Measurements from ENCODE around the gene TAF1B.

Gene TAF1B

GRCh38 chr2:9809448-9810088, 33.7 kb upstream of the TAF1B start:
- TF ChIP-seq CTCF (IDR thresholded peaks at IDR 0.05; ENCODE audit: low read depth, low read length) = no peak

DNA sequence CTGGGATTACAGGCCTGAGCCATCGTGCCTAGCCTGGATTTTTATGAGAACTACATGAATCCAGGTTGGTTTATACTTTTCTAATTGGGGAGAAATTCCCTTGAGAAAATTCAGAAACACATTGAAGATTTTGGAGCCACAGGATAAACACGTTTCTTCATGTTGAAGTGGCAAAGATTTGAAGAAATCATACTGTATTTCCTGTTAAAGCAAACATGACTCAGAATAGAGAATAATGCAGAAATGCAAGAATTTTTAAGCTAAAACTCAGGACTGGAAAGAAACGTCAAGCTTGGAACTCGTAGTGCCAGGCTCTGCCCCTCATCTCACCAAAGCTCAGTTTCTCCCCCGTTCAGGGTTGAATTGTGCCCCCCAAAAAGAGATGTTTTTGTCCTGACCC, 32.1 kb upstream of the TAF1B start:
- H3K4me3 ChIP-seq (ENCODE audit: low read depth, low read length) = no peak overlapping the region

More at GRCh38 chr2:9809448-9810088, 33.7 kb upstream of the TAF1B start:
- no peak overlapping the region for H3K4me3 ChIP-seq (ENCODE audit: low read depth, low read length)

DNA sequence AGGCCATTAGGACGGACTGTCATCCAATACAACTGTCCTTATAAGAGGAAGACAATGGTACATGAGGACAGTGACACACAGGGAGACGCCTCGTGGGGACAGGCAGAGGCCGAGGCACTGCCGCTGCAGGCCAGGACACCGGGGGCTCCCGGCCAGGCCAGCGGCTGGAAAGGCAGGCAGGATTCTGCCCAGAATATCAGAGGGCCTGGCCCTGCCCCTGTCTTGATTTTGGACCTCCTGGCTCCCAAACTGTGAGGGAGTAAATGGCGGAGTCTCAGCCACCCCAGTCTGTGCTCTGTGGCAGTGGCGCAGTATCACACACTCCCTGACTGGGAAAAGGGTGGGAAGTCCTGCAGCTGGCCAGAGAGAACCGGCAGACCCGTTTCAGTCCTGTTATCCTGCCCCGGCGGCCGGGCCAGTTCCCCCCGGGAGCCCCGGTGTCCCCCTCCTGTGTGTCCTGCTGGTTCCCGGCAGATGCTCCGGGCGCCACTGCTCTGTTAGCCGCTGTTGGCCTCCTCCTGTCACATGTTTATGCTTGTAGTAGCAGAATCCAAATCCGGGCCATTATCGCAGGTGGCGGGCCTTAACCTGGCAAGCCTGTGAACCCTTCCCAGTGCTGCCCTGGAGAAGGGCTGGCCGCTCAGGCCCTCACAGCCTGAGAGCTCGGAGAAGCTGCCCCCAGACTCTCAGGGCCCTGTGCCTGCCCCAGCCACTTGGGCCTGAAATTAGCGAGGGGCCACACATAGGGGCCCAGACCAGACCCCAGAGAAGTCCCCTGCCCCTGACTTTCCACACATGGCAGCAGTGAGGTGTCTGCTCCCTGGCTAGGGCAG, 31.4 kb upstream of the TAF1B start:
- no peak for TF ChIP-seq CTCF (IDR thresholded peaks at IDR 0.05; ENCODE audit: low read depth, low read length)
- H3K4me3 ChIP-seq (ENCODE audit: low read depth, low read length) = no peak overlapping the region

More for the DNA sequence above, 32.1 kb upstream of the TAF1B start:
- no peak for TF ChIP-seq CTCF (IDR thresholded peaks at IDR 0.05; ENCODE audit: low read depth, low read length)

DNA sequence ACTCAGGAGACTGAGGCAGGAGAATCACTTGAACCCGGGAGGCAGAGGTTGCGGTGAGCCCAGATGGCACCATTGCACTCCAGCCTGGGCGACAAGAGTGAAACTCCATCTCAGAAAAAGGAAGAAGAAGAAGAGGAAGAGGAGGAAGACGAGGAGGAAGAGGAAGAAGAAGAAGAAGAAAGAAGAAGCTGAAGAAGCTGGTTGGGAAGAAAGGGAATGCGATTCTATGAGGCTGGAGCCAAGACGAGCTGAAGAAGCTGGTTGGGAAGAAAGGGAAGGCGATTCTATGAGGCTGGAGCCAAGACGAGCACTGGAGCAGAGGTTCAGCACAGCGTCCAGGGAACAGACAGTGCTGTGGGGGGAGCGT, 30.3 kb upstream of the TAF1B start:
- no peak overlapping the region for H3K4me3 ChIP-seq (ENCODE audit: low read depth, low read length)
- TF ChIP-seq CTCF (IDR thresholded peaks at IDR 0.05; ENCODE audit: low read depth, low read length) = no peak

DNA sequence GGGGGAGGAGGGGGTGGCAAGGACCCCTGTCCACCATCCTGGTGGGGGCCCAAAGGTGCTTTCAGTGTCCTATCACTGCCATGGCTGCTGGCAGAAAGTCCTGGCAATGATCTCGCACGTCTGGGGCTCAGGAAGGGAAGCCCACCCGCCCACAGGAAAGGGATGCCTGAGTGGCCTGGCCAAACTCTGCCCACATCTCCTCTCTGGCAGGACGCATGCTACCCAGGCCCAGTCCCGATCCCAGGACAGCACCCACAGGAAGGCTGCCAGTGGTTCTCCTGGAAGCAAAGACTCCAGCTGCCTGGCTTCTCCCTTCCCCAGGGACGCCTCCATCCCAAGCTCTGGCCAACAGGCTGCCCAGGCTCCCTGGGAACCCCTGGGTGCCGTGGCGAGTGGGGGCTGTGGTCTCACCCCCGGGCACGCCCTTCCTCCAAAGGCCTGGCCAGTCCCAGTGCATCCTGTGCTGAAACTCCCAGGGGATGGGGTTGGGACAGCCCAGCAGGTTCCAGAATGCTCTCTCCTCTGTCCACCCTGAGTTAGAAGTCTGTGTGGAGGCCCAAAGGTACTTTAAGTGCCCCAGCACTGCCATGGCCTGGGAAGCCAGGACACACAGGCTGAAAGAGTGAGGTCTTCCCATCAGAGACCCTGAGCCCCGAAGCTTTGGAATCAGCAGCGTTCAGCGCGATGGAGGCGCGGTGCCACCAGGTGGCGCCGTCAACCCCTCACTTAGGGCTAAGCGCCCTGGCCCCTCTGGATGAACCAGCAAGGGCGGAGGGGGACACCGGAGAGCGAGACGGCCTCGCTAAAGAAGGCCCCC, 29.8 kb upstream of the TAF1B start:
- TF ChIP-seq CTCF (IDR thresholded peaks at IDR 0.05; ENCODE audit: low read depth, low read length) = peak; percentile 92
- H3K4me3 ChIP-seq (ENCODE audit: low read depth, low read length) = peak overlapping the region; percentile 13; the same call in 1 of the 2 replicates

DNA sequence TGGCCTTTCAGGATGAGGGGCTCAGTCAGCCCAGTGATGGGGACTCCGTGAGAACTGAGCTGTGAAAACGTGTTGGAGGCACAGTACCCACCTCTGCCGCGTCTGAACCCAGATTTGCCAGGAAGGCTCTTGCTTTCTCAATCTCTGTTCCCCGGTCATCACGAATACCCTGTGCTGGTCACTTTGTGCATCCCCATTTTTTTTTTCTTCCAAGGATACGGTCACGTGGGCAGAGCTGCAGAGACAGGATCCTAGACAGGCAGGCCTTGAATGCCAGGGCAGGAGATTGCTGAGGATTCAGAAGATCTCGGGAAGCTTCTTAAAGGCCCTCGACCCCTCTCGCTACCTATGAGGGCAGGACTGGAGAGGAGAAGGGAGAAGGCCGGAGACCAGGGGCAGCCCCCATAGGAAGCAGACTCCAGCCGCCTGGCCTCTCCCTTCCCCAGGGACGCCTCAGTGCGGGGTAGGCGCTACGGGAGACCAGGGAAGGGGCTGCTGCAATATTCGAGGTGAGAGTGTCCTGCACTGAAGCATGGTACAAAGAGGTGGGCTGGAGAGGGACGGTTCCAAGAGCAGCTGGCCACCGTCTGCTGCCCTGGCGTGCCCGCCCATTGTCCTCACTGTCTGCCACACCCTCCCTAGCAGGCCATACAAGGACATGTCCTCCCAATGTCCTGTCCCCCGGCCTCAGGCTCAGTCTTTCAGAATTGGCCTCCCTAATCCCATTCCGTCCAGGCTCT, 29.0 kb upstream of the TAF1B start:
- TF ChIP-seq CTCF (IDR thresholded peaks at IDR 0.05; ENCODE audit: low read depth, low read length) = no peak
- H3K4me3 ChIP-seq (ENCODE audit: low read depth, low read length) = peak overlapping the region; percentile 13; the same call in 1 of the 2 replicates
